Lung (tissue), 12 donors: ENCODE data around the gene MOK. TPM values are rescaled to one million over a fixed set of nuclear protein-coding genes. Genes with fewer than 3 reads are reported as not detected.
A peak's percentile ranks its signal among the peaks of the same experiment; 100 is the strongest.

Source experiments
- ATAC-seq: fragments of 200-7000 bp; cut with Tn5 transposase; one replicate; pipeline ENCODE4 v1.9.1; 2020; ENCODE audit warnings: moderate number of reproducible peaks; ENCODE audit not compliant: insufficient read depth, low FRiP score
- DNase-seq, 3 donors: peaks; one replicate each; pipeline ENCODE4 v3.0.0-alpha.2; 2013 to 2017
- H3K27ac ChIP-seq, 2 donors: one replicate each; pipeline ENCODE4 v1.5.1; 2013; ENCODE audit warnings: mild to moderate bottlenecking in 2 of 2, moderate library complexity in 2 of 2, control low read depth in 1 of 2, inconsistent platforms in 1 of 2, low read depth in 1 of 2, low read length in 1 of 2
- H3K27me3 ChIP-seq, 3 donors: one replicate each; pipeline ENCODE4 v1.5.1; 2013; ENCODE audit warnings: low read length in 2 of 3; ENCODE audit not compliant: control insufficient read depth in 3 of 3, insufficient read depth in 3 of 3
- H3K36me3 ChIP-seq, 4 donors: one replicate each; pipeline ENCODE4 v1.5.1; 2013; ENCODE audit warnings: low read length in 4 of 4, mild to moderate bottlenecking in 1 of 4, moderate library complexity in 1 of 4; ENCODE audit not compliant: control insufficient read depth in 4 of 4, insufficient read depth in 4 of 4
- H3K4me1 ChIP-seq, 5 donors: one replicate each; pipeline ENCODE4 v1.5.1; 2013; ENCODE audit warnings: low read length in 5 of 5, mild to moderate bottlenecking in 2 of 5, moderate library complexity in 1 of 5; ENCODE audit not compliant: control insufficient read depth in 5 of 5, insufficient read depth in 5 of 5
- H3K4me3 ChIP-seq: one replicate; pipeline ENCODE4 v1.5.1; 2013; ENCODE audit warnings: mild to moderate bottlenecking, control low read depth, moderate library complexity
- H3K9ac ChIP-seq, 2 donors: one replicate each; pipeline ENCODE4 v1.5.1; 2013; ENCODE audit warnings: low read length in 2 of 2, control low read depth in 1 of 2; ENCODE audit not compliant: insufficient read depth in 1 of 2
- H3K9me3 ChIP-seq, 4 donors: one replicate each; pipeline ENCODE4 v1.5.1; 2013; ENCODE audit warnings: low read length in 3 of 4, mild to moderate bottlenecking in 1 of 4, moderate library complexity in 1 of 4; ENCODE audit not compliant: control insufficient read depth in 4 of 4, insufficient read depth in 3 of 4
- WGBS, 2 donors: extraction: QIAGEN DNeasy Blood & Tissue Kit; methylation state at CpG; one replicate each; pipeline ENCODE4 v1.1.7; 2013; 5-methylcytosine and 5-hydroxymethylcytosine counted together
- polyA plus RNA-seq, 2 donors: library from polyadenylated mRNA; stranded (reverse); fragments of 200-250 nt; gene quantifications; one replicate each; pipeline ENCODE4 v1.2.1, GENCODE V29; 2013
- total RNA-seq, 2 donors: library from RNA; depleted of rRNA in 1 of 2; stranded (reverse); fragments of >200 nt in 1 of 2; gene quantifications; one replicate each; pipeline ENCODE4 v1.2.1, GENCODE V29; 2014 to 2021
- TF ChIP-seq, protein P1 (sequence below): IDR thresholded peaks from 2 replicates; pipeline ENCODE4 v1.5.1; 2012; ENCODE audit warnings: mild to moderate bottlenecking; ENCODE audit errors: control extremely low read depth, extremely low read depth
- donor health status: control.
- donor health status: control.
- donor health status: Bipolar disorder and iron deficiency.
- donor health status: healthy.
- donor health status: DM: yes; HTN: yes; CAD: no.

The MOK gene
- total and polyA plus RNA-seq, 4 donors: 11.1 to 35.4 (median 25.4) TPM

DNA sequence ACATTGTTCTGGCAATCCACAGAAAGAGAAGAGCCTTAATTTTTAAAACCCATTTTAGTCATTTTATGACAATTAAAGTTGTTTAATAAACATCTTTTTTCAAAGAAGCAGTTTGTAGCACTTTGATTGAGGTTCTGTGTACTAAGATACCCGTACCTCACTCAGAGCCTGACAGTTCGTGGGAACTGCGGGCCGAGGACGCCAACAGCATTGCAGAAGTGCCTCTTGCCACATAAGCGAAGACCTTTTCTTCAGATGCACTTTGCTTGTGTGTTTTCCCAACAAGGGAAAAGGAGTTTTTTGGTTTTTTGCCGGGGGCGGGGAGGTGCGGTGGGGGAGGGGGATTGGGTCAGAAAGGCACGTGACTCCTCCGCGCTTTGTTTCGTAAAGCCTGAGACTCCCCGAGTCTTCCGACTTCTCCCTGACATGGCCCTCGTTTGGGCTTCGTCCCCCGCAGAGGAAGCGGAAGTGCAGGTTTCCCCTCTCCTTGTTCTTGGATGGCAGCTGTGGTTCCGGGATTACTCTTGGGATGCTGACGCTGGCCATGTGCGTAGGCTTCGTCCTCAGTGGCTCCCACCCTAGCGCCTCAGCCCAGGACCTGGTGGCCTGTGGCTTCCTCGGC lies 94.4 kb downstream of the MOK start:
- no peaks in the 10 kb centered on the region for H3K27me3 ChIP-seq
- DNase-seq: no peak
- ATAC-seq: no peak
- 55 to 87% methylated on average over 25 of the region's 25 CpGs for WGBS, 2 donors
- no peaks in the 10 kb centered on the region for H3K9me3 ChIP-seq
- no peak overlapping the region for H3K27ac ChIP-seq
- H3K36me3 ChIP-seq: peaks cover 0 to 30% (median 21%) of the 10 kb centered on the region in 4 donors
- H3K9ac ChIP-seq: no peak overlapping the region
- no peak overlapping the region for H3K4me3 ChIP-seq
- TF ChIP-seq, protein P1, sequence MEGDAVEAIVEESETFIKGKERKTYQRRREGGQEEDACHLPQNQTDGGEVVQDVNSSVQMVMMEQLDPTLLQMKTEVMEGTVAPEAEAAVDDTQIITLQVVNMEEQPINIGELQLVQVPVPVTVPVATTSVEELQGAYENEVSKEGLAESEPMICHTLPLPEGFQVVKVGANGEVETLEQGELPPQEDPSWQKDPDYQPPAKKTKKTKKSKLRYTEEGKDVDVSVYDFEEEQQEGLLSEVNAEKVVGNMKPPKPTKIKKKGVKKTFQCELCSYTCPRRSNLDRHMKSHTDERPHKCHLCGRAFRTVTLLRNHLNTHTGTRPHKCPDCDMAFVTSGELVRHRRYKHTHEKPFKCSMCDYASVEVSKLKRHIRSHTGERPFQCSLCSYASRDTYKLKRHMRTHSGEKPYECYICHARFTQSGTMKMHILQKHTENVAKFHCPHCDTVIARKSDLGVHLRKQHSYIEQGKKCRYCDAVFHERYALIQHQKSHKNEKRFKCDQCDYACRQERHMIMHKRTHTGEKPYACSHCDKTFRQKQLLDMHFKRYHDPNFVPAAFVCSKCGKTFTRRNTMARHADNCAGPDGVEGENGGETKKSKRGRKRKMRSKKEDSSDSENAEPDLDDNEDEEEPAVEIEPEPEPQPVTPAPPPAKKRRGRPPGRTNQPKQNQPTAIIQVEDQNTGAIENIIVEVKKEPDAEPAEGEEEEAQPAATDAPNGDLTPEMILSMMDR: no peak
- peaks cover 0 to 11% (median 0%) of the 10 kb centered on the region in 5 donors for H3K4me1 ChIP-seq

DNA sequence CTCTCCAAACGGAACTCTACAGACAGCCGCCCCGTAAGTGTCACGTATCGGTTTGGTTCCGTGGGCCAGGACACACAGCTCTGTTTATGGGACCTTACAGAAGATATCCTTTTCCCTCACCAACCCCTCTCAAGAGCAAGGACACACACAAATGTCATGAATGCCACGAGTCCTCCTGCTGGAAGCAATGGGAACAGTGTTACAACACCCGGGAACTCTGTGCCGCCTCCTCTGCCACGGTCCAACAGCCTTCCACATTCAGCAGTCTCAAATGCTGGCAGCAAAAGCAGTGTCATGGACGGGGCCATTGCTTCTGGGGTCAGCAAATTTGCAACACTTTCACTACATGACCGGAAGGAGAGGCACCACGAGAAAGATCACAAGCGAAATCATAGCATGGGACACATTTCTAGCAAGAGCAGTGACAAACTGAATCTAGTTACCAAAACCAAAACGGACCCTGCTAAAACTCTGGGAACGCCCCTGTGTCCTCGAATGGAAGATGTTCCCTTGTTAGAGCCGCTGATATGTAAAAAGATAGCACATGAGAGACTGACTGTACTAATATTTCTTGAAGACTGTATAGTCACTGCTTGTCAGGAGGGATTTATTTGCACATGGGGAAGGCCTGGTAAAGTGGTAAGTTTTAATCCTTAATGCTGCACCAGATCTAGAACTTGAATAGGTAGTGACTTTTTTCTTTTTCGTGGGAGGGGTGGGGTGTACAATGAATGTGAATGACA lies 95.6 kb downstream of the MOK start:
- Histone ChIP-seq H3K27me3 (no peaks in the 10 kb centered on the region), H3K9ac (no peak overlapping the region), H3K36me3 (peaks cover 0 to 32% (median 30%) of the 10 kb centered on the region in 4 donors), H3K27ac (no peak overlapping the region), H3K4me1 (peaks cover 0 to under 1% (median 0%) of the 10 kb centered on the region in 5 donors), H3K4me3 (no peak overlapping the region), H3K9me3 (no peaks in the 10 kb centered on the region)
- DNase-seq (peak; percentile 30 to 45 (median 38)), ATAC-seq (peak; percentile 22)
- TF ChIP-seq, protein P1: no peak
- WGBS, 2 donors: 82 to 84% methylated on average over 19 of the region's 19 CpGs

DNA sequence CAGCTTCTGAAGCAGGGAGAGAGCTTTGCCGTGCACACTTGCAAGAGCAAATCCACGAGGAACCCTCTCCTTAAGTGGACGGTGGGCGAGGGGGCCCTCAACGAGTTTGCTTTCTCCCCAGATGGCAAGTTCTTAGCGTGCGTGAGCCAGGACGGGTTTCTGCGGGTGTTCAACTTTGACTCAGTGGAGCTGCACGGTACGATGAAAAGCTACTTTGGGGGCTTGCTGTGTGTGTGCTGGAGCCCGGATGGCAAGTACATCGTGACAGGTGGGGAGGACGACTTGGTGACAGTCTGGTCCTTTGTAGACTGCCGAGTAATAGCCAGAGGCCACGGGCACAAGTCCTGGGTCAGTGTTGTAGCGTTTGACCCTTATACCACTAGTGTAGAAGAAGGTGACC lies 96.2 kb downstream of the MOK start:
- ATAC-seq: no peak
- WGBS, 2 donors: 94 to 95% methylated on average over 17 of the region's 17 CpGs

More for the DNA sequence above, 96.2 kb downstream of the MOK start:
- Histone ChIP-seq H3K4me1 (no peaks in the 10 kb centered on the region), H3K36me3 (peaks cover 0 to 34% (median 33%) of the 10 kb centered on the region in 4 donors), H3K9me3 (no peaks in the 10 kb centered on the region), H3K27ac (no peak overlapping the region), H3K27me3 (no peaks in the 10 kb centered on the region), H3K9ac (no peak overlapping the region), H3K4me3 (no peak overlapping the region)
- DNase-seq: peak in 1 of 3 donors; percentile 9
- TF ChIP-seq, protein P1: no peak
